GM10847 (cell line): ENCODE data around the gene UBTD2.

Source experiments
- POLR2A ChIP-seq: IDR thresholded peaks from 2 replicates; pipeline ENCODE4 v1.6.1; 2011; ENCODE audit not compliant: insufficient read length; ENCODE audit errors: extremely low read depth

UBTD2 gene, protein sequence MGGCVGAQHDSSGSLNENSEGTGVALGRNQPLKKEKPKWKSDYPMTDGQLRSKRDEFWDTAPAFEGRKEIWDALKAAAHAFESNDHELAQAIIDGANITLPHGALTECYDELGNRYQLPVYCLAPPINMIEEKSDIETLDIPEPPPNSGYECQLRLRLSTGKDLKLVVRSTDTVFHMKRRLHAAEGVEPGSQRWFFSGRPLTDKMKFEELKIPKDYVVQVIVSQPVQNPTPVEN

DNA sequence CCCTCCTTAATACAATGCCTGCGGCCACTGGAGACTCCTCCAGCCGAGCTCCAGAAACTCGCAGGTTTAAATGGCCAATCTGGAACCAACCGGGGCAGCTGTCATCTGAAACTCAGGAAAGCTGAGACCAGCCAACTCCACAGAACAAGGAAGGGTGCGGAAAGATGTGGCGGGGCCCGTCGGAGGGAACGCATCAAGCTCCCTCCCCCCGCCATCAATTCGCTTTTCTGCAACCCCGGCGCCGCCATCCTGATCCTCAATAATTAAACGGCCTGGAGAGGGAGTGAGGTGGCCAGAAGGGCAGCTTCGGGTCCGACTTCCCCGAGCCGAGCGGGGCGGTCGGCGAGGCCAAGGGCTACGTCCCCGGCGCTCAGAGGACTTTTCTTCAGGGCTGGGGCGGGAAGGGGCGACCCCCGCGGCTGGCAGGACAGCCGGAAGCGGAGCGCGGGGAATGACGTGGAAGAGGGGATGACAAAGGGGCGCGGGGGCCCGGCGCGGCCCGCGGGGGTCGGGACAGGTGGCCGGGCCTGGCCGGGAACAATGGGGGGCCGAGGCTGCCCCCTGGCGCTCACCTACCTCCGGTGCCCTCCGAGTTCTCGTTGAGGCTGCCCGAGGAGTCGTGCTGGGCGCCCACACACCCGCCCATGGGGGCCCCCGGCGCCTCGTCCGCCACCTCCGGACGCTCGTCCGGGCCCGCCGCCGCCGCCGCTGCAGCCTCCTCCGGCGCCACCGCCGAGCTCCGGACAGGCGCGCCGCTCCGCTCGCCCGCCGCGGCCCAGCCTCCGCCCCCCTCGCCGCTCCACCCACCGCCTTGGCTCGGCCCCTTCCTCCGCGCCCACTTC, at the start of gene UBTD2:
Gene UBTD2, minus strand, starts transcription at position 745 of the 842 bp plus-strand sequence. Its CDS starts 99 bp downstream, at position 646.
- TF ChIP-seq POLR2A = no peak

- no peak for TF ChIP-seq POLR2A
These were observed 41.9 kb upstream of the UBTD2 start for GRCh38 chr5:172325452-172325851.

- TF ChIP-seq POLR2A = no peak
These were observed 38.7 kb upstream of the UBTD2 start for GRCh38 chr5:172322028-172322965.

- no peak for TF ChIP-seq POLR2A
These were observed 38.0 kb upstream of the UBTD2 start for GRCh38 chr5:172321593-172321992.

DNA sequence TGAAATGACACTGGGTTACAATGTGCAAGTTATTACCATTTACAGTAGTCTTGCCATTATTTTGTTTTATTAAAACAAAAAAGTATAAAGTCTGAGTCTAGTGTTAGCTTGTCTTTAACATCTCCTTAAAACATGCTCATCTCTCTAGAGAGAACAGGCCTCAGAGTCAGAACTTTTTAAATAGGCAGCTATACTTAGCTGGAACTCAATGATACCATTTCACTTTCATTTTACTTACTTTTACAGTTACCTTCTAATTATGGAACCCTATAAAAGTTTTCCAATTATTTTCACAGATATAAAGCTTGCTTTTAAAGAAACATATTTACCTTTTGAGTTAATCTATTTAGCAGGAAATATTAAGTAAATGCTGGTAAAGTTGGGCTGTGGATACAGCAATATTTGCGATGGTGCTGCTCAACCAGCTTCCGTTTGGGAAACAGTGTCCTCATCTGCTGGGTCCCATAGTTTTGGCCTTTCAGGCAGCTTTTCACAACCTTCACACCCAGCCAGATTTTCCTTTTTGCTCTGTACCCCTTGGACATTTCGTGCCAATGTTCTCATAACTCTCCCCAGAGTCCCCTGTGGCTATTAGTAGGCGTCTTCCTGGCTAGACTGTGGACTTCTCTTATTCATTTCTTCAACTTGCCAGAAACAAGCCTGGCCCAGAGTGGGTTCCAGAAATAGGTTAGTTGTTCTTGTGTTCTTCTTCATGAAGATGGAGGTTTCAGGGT, 36.3 kb upstream of the UBTD2 start:
- TF ChIP-seq POLR2A = no peak

DNA sequence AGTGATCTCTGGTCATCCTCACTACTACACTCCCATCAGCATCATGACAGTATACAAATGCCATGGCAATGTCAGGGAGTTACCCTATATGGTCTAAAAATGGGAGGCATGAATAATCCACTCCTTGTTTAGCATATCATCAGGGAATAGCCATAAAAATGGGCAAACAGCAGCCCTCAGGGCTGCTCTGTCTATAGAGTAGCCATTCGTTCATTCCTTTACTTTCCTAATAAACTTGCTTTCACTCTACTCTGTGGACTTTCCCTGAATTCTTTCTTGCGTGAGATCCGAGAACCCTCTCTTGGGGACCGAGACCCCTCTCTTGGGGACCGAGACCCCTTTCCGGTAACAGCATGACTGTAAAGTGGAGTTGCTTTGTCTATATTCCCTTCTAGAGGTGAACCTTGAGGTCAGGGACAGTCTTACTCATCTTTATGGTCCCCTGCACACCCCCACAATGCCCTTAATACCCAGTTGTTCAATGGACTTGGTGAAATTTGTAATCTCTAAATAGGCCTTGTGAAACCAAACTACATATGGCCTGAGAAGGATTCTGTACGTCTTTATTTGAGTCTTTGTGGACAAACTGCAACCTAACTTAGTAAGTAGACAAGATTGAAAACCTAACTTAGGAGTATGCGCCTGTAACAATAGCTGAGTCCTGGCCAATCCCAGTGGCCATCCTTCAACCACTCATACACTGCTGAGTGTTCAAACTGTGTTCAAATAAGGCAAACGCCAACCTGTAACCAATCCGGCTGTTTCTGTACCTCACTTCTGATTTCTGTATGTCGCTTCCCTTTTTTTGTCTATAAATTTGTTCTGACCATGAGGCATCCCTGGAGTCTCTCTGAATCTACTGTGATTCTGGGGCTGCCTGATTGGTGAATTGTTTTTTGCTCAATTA, 32.3 kb upstream of the UBTD2 start:
- no peak for TF ChIP-seq POLR2A

DNA sequence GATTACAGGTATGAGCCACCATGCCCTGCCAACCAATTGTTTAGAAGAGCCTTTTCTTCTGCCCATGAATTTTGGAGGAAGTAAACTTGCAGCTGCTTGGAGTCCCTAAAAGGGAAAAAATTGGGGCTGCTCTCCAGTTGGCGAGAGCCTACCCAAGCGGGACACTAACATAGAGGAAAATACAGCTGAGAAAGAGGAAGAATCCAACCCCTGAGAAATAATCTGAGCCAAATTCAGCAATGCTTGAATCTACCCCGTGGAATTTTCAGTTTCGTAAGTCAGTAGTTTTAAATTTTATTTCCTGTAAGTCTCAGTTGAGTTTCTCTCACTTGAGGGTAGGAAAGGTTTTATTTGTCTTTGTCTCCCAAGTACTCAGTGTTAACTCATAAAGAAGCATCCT, 30.4 kb upstream of the UBTD2 start:
- TF ChIP-seq POLR2A = no peak

DNA sequence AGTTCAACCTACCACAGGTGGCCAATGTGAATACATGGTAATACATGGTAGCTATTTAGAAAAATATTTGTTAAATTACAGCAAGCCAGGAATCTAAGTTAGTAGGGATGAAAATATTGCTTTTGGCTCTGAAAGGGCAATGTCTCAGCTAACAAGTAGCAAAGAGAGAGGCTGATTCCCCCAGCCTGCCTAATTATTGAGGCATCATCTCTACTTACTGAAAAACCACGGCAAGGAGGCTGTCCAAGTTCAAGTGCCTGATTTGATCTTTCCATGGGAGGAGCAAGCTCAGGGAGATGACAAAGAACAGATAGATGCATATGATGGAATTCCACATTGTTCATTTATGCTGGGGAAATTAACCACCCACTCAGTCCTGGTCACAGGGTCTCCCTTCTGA, 28.7 kb upstream of the UBTD2 start:
- TF ChIP-seq POLR2A = no peak

DNA sequence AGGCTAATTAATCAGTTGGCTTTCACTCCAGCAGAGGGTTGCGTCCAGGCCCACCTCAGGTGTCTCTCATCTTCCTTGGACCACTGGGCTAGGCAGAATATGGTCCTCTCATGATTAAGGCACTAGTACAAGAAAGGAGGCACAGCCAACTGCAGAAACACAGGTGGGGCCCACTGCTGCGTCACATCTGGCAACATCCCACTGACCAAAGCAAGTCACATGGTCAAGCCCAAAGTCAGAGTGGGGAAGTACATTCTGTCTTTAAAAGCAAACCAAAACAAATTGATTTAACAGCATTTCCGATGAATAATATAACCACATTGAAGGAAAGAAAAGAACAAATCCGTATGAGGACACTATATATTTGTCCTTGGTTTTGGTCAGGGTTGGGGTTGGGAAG, 28.0 kb upstream of the UBTD2 start:
- TF ChIP-seq POLR2A = no peak

GRCh38 chr5:172311026-172311425, 27.5 kb upstream of the UBTD2 start:
- TF ChIP-seq POLR2A = no peak

DNA sequence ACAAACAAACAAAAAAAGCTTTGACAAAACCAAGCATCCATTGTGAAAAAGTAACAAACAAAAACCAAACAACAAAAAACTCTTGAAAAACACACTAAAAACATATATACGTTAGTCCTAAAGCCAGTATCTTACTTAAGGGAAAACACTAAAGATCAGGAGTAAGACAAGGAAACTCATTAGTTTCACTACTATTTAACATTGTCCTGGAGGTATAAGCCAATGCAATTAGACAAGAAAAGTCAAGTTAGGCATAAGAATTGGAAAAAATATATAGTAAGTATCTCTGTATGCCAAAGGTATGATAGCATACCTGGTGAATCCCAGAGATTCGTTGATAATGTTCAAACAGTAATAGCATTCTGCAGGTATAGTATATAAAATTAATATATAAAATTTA, 21.8 kb upstream of the UBTD2 start:
- TF ChIP-seq POLR2A = no peak

GRCh38 chr5:172303572-172304335, 20.2 kb upstream of the UBTD2 start:
- no peak for TF ChIP-seq POLR2A

DNA sequence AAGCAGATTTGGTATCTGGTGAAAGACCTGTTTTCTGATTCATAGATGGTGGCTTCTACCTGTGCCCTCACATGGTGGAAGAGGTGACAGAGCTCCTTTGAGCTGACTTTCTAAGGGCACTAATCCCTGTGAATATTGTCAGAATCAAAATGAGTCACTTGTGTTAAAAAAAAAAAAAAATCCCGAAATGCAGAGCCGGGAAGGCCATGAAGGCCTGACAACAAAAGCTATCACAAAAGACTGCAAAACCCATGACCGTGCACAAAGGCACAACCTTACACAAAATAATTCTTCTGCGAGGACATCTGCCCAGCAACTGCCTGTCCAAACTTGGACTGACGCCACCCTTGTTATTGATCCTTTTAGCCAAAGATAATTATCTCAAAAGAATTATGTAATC, 19.6 kb upstream of the UBTD2 start:
- no peak for TF ChIP-seq POLR2A
